H1 (cell line): ENCODE measurements around the gene SLC1A5. TPM values are rescaled to one million over a fixed set of nuclear protein-coding genes. Genes with fewer than 3 reads are reported as not detected.

ENCODE experiments used
- ASH2L ChIP-seq: fragments of 200-600, 300-600 bp; sonication (generic); IDR thresholded peaks from one replicate; pipeline ENCODE4 v1.7.1; 2017; ENCODE audit warnings: low read length
- CBX5 ChIP-seq: fragments of 300-800, 300-1000 bp; sonication (generic); IDR thresholded peaks from 2 replicates; pipeline ENCODE4 v1.7.1; 2016; ENCODE audit warnings: antibody characterized with exemption, low read length, low read depth
- CBX8 ChIP-seq: fragments of 300-800, 300-1000 bp; sonication (generic); IDR thresholded peaks from 2 replicates; pipeline ENCODE4 v1.7.1; 2016; ENCODE audit warnings: low read depth, low read length, borderline replicate concordance
- CHD1 ChIP-seq: IDR thresholded peaks from 2 replicates; pipeline ENCODE4 v1.6.1; 2012; ENCODE audit warnings: low read depth, low read length, improper control_type of control experiment
- CHD2 ChIP-seq: IDR thresholded peaks from 2 replicates; pipeline ENCODE4 v1.6.1; 2012; ENCODE audit warnings: low read length, improper control_type of control experiment
- EP300 ChIP-seq, 2 experiments: IDR thresholded peaks; 1 replicate in 1 of 2; 2 replicates in 1 of 2; pipeline ENCODE4 v1.6.1; 2011 to 2012; ENCODE audit warnings: low read depth in 2 of 2, low read length in 2 of 2, mild to moderate bottlenecking in 2 of 2, borderline replicate concordance in 1 of 2, inconsistent platforms in 1 of 2, moderate library complexity in 1 of 2
- EZH2 ChIP-seq: fragments of 200-600 bp; sonication (generic); IDR thresholded peaks from 2 replicates; pipeline ENCODE4 v1.7.1; 2012; ENCODE audit warnings: low read depth, mild to moderate bottlenecking, moderate library complexity, low read length, inconsistent platforms; ENCODE audit not compliant: severe bottlenecking
- HDAC2 ChIP-seq, 2 experiments: fragments of 300-600 bp in 1 of 2; sonication (generic) in 1 of 2; IDR thresholded peaks; 2 replicates each; pipeline ENCODE4 v1.6.1; 2011 to 2012; ENCODE audit warnings: low read depth in 2 of 2, low read length in 2 of 2, mild to moderate bottlenecking in 2 of 2, moderate library complexity in 2 of 2, borderline replicate concordance in 1 of 2, inconsistent platforms in 1 of 2
- HDAC6 ChIP-seq: IDR thresholded peaks from one replicate; pipeline ENCODE4 v1.7.1; 2012; ENCODE audit warnings: low read depth, mild to moderate bottlenecking, inconsistent platforms, low read length, moderate library complexity
- KDM1A ChIP-seq: fragments of 200-600, 300-600 bp; sonication (generic); IDR thresholded peaks from 2 replicates; pipeline ENCODE4 v1.7.1; 2016; ENCODE audit warnings: mild to moderate bottlenecking, low read length, borderline replicate concordance
- KDM4A ChIP-seq: IDR thresholded peaks from one replicate; pipeline ENCODE4 v1.7.1; 2012; ENCODE audit warnings: low read depth, mild to moderate bottlenecking, moderate library complexity, low read length, inconsistent platforms; ENCODE audit not compliant: severe bottlenecking
- NANOG ChIP-seq: IDR thresholded peaks from 2 replicates; pipeline ENCODE4 v1.6.1; 2011; ENCODE audit warnings: low read length, low read depth, mild to moderate bottlenecking, inconsistent platforms; ENCODE audit not compliant: insufficient read depth, poor library complexity, severe bottlenecking
- PHF8 ChIP-seq: fragments of 200-600 bp; sonication (generic); conservative IDR thresholded peaks from 2 replicates; pipeline ENCODE4 v1.7.1; 2012; ENCODE audit warnings: low read depth, mild to moderate bottlenecking, inconsistent platforms, low read length, moderate library complexity
- POU5F1 ChIP-seq: IDR thresholded peaks from 2 replicates; pipeline ENCODE4 v1.6.1; 2011; ENCODE audit warnings: low read depth, mild to moderate bottlenecking, low read length, moderate library complexity
- RNF2 ChIP-seq: fragments of 200-900, 300-1000 bp; sonication (generic); IDR thresholded peaks from 2 replicates; pipeline ENCODE4 v1.7.1; 2016; ENCODE audit warnings: borderline replicate concordance, low read depth, mild to moderate bottlenecking, antibody characterized with exemption, low read length; ENCODE audit not compliant: poor library complexity, severe bottlenecking; ENCODE audit errors: missing control alignments
- SIN3A ChIP-seq, 2 experiments: IDR thresholded peaks in 1 of 2; conservative IDR thresholded peaks in 1 of 2; 2 replicates each; pipeline ENCODE4 v1.6.1; 2011 to 2012; ENCODE audit warnings: low read length in 2 of 2, improper control_type of control experiment in 1 of 2, low read depth in 1 of 2, mild to moderate bottlenecking in 1 of 2
- SIRT6 ChIP-seq: IDR thresholded peaks from one replicate; pipeline ENCODE4 v1.7.1; 2012; ENCODE audit warnings: low read length, inconsistent platforms
- SP2 ChIP-seq: IDR thresholded peaks from 2 replicates; pipeline ENCODE4 v1.6.1; 2012; ENCODE audit warnings: mild to moderate bottlenecking, low read length, inconsistent platforms
- SUZ12 ChIP-seq: fragments of 200-600 bp; sonication (generic); IDR thresholded peaks from 2 replicates; pipeline ENCODE4 v1.6.1; 2012; ENCODE audit warnings: mild to moderate bottlenecking, inconsistent platforms, low read length, moderate library complexity, mixed read lengths
- TBP ChIP-seq: IDR thresholded peaks from 2 replicates; pipeline ENCODE4 v1.6.1; 2011; ENCODE audit warnings: low read depth, low read length, improper control_type of control experiment
- polyA plus RNA-seq, 7 experiments: library from polyadenylated mRNA; depleted of rRNA in 3 of 7; stranded (reverse) in 5 of 7; unstranded in 2 of 7; fragments of >200 nt in 5 of 7; fragments of 200-250 nt in 2 of 7; gene quantifications; 1 replicate in 5 of 7; 2 replicates in 1 of 7; 4 replicates in 1 of 7; pipeline versions ENCODE4 v1.2.1 to v1.2.3, GENCODE V29; 2011 to 2013; ENCODE audit warnings: missing spikeins in 2 of 7, mixed read lengths in 2 of 7
- total RNA-seq: library from RNA; stranded (reverse); fragmentation: NEBNext Ultra II Directional; extraction: Animal tissue kit (Norgen Biotek cat#: 25700); gene quantifications from 2 replicates; pipeline ENCODE4 v1.2.1, GENCODE V29; 2021
- TF ChIP-seq, protein P1 (sequence below): IDR thresholded peaks from 2 replicates; pipeline ENCODE4 v1.6.1; 2012; ENCODE audit warnings: inconsistent platforms
- TF ChIP-seq, protein P2 (sequence below): IDR thresholded peaks from 2 replicates; pipeline ENCODE4 v1.6.1; 2012; ENCODE audit warnings: inconsistent platforms

SLC1A5 gene
- total and polyA plus RNA-seq, 2 of the 8 experiments (the other 6 are each of a cell fraction or from before 2014, with no cell fraction given): 291 to 351 TPM

DNA sequence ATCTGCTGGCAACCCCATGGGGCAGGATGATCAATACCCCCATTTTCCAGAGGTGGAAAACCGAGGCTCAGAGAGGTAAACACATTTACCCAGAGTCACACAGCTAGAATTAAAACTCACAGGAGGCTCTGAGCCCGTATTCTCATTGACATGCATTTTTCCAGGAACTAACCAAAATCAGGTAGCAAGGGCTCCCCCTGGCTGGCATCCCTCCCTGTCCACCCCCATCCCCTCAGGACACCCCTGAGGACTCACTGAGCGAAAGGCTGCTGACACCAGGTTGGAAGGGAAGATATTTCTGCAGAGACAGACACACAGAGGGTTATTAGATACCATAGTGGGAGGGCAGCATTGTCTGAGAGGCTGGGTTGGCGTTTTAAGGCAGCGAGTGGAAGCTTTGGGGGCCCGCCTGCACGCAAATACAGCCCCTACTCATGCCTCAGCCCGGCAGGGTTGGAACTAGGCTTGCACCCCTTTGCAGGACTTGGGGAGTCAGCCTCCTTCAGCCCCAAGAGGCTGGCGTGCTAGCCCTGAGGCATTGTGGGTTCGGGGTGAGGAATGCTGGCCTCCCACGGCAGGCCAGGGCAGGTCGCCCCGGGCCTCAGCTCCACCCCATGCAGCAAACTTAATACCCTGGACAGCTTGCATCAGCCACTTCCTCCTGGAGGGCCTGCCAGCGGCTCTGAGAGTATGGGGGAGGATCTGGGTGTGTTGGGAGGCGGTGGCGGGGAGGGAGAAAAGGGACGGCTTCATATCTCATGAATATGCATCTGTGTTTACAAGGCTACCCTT, 3.9 kb downstream of the SLC1A5 start (continued):
- TF ChIP-seq, protein P1, sequence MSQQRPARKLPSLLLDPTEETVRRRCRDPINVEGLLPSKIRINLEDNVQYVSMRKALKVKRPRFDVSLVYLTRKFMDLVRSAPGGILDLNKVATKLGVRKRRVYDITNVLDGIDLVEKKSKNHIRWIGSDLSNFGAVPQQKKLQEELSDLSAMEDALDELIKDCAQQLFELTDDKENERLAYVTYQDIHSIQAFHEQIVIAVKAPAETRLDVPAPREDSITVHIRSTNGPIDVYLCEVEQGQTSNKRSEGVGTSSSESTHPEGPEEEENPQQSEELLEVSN: no peak
- TF ChIP-seq TBP (peak; percentile 23; the same call in 1 of the 2 replicates), NANOG (no peak), CBX8 (no peak), POU5F1 (no peak), KDM1A (peak; percentile 98), CHD1 (no peak), HDAC2 (IDR thresholded peaks at IDR 0.05; ENCODE audit: borderline replicate concordance in 1 of 2, low read depth in 2 of 2, low read length in 2 of 2) (peak in 1 of 2 experiments; percentile 59; a peak in 1 of 4 replicates), SIRT6 (no peak), SIN3A (conservative IDR thresholded peaks at IDR 0.05 in 1 of 2, IDR thresholded peaks at IDR 0.05 in 1 of 2; ENCODE audit: low read depth in 1 of 2, low read length in 2 of 2) (peak in 1 of 2 experiments; percentile 46; a peak in 1 of 4 replicates), EZH2 (no peak), SUZ12 (no peak), KDM4A (no peak), ASH2L (no peak), HDAC6 (no peak), CBX5 (no peak), CHD2 (no peak), PHF8 (no peak), RNF2 (no peak), SP2 (no peak), EP300 (IDR thresholded peaks at IDR 0.05; ENCODE audit: borderline replicate concordance in 1 of 2, low read depth in 2 of 2, low read length in 2 of 2) (no peak)
- TF ChIP-seq, protein P2, sequence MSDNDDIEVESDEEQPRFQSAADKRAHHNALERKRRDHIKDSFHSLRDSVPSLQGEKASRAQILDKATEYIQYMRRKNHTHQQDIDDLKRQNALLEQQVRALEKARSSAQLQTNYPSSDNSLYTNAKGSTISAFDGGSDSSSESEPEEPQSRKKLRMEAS: peak; percentile 44; the same call in 1 of the 2 replicates
